Stimulated activated CD4-positive, alpha-beta T cell treated with anti-CD3 and anti-CD28 coated beads, TNF-alpha, amount 100 ng/mL, for 1 hour (primary cell): ENCODE measurements around the gene FIZ1.
"Not testable (repeated sequence)": the region's sequence is repeated elsewhere in the genome, so short reads cannot be mapped to it uniquely, and the experiment has no call there.

Experiments used
- DNase-seq, 3 donors: peaks; one replicate each; pipeline ENCODE4 v3.0.0-alpha.2; 2020; ENCODE audit warnings: low read depth in 3 of 3, low spot score in 1 of 3

Gene FIZ1

DNA sequence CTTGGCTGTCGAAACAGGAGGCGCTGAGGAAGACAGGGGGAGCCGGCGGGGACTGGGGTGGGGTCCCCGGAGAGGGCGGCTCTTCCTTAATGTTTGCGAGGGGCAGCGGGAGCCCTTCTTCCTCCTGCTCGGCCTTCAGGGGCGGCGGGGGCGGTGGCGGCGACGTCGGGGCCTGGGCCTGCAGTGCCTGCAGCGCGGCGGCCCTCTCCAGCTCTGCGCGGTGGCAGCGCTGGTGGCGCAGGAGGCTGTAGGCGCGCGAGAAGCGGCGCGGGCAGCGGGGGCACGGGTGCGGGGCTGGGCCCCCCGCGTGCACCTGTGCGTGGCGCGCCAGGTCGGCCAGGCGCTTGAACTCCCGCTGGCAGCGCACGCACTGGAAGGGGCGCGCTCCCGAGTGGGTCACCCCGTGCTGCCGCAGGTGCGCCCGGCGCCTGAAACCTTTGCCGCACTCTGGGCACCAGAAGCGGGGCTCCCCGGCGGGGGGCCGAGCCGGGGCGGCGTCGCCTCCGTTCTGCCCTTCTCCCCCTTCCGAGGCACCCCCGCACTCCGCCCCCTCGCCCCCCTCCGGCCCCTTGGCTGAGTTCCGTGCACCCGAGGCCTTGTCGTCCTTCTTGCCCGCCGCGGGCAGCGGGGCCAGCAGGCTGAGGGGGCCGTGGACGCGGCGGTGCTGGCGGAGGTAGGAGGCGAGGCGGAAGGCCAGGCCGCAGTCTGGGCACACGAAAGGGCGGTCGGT, 21.1 kb downstream of the FIZ1 start:
- DNase-seq: no peak

GRCh38 chr19:55576746-55577145, 22.6 kb downstream of the FIZ1 start:
- no peak for DNase-seq

DNA sequence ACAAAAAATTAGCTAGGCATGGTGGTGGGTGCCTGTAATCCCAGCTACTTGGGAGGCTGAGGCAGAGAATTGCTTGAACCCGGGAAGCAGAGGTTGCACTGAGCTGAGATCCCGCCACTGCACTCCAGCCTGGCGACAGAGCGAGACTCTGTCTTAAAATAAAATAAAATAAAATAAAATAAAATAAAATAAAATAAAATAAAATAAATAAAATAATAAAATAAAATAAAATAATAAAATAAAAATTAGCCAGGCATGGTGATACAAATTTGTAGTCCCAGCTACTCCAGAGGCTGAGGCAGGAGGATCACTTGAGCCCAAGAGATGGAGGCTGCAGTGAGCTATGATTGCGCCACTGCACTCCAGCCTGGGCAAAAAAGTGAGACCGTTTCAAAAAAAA, 25.4 kb downstream of the FIZ1 start:
- not testable (repeated sequence) for DNase-seq

- not testable (repeated sequence) for DNase-seq
Observed at GRCh38 chr19:55569477-55569876, 29.8 kb downstream of the FIZ1 start.

DNA sequence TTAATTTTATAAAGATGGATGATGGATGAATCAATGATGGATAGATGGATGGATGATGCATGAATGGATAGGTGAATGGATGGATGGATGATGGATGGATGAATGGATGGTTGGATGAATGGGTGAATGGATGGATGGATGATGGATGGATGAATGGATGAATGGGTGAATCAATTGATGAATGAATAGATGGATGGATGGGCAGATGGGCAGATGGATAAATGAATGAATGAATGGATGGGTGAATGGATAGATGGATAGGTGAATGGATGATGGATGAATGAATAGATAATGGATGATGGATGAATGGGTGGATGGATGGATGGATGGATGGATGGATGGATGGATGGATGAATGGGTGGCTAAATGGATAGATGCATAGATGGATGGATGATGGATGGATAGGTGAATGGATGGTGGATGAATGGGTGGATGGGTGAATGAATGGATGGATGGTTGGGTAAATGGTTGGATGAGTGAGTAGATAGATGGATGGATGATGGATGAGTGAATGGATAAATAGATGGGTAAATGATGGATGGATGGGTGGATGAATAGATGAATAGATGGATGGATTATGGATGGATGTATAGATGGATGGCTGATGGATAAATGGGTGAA, 31.5 kb downstream of the FIZ1 start:
- no peak for DNase-seq

DNA sequence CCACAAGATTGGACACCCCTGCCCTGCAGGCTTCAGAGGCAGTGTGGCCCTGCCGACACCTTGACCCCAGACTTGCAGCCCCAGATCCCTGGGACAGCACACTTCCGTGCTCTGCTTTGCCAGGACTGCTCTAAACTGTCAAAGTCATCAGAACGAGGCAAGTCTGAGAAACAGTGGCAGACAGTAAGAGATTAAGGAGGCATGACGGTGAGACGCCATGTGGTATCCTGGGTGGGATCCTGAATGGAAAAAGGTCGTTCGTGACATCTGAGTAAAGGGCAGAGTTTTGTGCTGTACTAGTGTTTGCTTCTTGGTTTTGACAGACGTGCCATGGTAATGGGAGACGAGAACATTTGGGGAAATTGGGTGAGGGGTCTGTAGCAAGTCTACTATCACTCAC, 32.5 kb downstream of the FIZ1 start:
- no peak for DNase-seq

DNA sequence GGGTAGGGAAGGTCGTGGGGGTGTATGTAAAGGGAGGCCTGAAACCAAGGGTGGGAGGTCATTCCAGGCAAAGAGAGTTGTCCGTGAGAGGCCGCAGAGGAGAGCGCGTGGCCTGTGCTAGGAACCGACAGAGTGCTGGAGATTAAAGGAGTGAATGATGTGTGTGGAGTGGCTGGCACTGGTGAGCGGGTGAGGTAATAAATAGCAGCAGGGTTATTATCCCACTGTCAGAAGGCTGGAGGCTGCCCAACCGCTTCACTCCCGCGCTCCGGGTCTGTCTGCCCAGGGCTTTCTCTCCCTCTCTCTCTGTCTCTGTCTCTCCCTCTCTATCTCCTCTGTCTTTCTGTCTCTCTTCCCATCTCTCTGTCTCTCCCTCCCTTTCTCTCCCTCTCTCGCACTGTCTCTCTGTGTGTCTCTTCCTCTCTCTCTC, 36.0 kb downstream of the FIZ1 start:
- no peak for DNase-seq

DNA sequence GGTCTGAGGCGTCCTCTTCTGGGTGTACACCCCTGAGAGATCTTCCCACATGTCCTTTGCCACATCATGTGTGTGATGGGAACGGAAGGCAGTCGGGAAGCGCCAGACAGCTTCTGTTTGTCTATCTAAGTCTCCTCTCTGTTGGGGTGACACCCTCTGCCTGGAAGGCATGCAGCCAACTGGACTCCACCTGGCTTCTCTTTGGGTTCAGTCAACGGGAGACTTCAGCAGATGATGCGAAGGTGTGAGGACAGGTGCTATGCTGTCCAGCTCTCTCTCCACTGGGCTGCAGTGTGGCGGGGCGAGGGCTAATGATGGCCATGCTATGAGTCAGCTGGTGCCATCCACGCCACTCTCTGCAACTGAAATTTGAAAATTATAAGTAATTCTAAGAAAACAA, 39.6 kb downstream of the FIZ1 start:
- DNase-seq: no peak

- no peak for DNase-seq
Observed at GRCh38 chr19:55554741-55555152, 44.6 kb downstream of the FIZ1 start.

DNA sequence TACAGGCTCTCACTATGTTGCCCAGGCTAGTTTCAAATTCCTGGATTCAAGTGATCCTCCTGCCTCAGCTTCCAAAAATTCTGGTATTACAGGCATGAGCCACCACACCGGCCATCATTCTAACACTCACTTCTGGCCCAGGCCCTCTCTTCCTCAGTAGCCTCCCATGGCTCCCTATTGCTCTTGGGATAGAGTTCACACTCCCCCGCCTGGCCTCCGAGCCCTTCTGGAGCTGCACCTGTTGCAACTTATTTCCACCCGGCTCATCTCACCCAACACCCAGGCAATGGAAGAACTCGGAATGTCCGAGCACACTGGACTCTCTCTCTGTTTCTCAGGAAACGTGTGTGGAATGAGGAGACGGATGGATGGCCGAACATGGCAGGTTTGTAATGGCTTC, 45.0 kb downstream of the FIZ1 start:
- no peak for DNase-seq

DNA sequence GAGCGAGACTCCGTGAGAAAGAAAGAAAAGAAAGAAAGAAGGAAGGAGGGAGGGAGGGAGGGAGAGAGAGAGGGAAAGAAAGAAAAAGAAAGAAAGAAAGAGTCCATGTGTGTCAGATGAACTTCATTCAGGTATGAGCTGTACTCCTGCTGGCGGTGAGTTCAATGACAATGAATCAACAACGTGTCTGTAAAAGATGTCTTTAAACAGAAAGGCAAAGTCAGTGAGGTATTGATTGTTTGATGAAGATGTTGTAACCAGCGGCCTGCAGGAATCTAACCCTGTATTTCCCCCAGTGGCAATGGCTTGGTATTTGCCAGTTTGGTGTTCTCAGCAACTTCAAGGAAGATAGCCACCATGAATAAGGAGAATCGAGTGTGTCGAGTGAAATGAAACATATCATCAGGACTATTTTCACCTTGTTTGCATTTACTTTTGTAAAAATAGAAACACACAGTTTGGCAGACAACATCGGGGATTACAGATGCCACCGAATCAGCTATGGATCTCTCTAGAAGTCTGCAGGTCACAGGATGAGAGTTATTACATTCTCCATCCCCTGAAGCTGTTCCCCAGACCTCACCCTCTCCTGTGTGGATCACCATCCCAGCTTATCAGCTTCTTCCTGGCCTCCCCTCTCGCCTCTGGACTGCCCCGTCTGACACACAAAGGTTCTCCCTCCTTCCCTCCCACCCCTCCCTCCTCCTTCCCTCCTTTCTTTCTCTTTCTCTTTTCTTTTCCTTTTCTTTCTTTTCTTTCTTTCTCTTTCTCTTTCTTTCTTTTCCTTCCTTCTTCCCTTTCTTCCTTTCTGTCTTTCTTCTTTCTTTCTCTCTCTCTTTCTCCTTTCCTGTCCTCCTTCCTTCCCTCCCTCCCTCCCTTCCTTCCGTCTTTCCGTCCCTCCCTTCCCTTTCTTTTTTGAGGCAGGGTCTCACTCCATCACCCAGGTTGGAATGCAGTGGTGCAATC, 45.8 kb downstream of the FIZ1 start:
- DNase-seq: no peak

GRCh38 chr19:55552620-55553019, 46.7 kb downstream of the FIZ1 start:
- DNase-seq: no peak

GRCh38 chr19:55552206-55552605, 47.1 kb downstream of the FIZ1 start:
- DNase-seq: no peak

- DNase-seq: no peak
Observed at GRCh38 chr19:55550321-55550650, 49.0 kb downstream of the FIZ1 start.

- DNase-seq: no peak
Observed at GRCh38 chr19:55549500-55550320, 49.6 kb downstream of the FIZ1 start.

DNA sequence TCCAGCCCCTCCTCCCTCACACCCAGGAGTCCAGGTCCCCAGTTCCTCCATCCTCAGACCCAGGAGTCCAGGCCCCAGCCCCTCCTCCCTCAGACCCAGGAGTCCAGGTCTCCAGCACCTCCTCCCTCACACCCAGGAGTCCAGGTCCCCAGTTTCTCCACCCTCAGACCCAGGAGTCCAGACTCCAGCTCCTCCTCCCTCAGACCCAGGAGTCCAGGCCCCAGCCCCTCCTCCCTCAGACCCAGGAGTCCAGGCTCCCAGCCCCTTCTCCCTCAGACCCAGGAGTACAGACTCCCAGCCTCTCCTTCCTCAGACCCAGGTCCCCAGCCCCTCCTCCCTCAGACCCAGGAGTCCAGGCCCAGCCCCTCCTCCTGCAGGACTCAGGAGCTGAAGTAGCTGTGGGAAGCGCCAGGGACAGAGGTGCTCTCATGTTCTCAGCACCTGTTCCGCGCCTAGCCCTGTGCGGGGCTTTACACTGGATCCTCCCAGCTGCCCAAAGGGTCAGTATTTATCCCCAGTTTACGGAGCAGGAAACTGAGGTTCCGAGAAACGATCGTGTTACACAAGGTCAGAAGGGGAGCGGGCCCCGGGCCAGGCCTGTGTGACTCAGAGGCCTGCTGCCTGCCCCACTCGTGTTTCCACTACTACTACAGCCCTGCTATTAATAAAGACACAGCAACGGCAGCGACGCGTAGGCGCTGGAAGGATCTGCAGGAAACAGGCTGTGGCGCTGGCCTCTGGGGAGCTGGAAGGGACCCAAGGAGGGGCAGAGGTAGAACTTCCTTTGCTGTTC, 52.3 kb downstream of the FIZ1 start:
- DNase-seq: no peak

DNA sequence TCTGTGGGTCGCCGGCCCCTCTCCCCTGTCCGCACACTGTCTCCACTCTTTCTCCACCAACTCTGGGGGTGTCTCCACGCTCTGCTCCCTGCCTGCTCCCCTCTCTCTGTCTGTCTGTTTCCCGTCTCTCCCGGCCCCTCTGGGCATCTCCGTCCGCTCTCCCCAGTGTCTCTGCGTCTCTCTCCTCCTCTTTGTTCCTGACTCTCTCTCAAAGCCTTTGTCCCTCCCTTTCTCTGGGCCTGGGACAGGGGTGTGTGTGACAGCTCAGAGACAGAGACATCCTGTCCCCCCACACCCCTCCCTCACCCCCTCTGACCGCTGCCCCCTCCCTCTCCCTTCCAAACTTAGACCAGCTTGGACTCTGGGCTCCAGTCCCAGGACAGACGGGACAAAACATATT, 53.3 kb downstream of the FIZ1 start:
- DNase-seq: no peak

DNA sequence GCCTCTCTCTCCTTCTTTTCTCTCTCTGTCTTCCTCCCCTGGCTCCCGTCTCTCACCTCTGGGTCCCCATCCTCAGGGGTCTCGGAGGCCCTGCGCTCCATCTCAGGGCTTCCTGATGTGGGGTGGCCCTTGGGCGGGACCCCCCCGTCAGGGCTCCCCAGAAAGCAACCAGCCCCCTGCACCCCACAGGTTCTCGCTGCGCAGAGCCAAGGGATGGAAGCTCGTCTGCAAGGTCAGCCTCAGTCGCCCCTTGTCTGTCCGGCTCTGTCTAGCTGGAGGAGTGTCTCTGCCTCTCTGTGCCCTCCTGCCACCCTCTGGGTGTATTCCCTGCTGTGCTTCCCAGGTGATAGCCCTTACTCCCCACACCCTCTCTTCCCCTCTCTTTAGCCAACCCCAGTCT, 53.9 kb downstream of the FIZ1 start, which contains the start of gene SBK3:
Gene SBK3, minus strand, starts transcription at position 101 of the 400 bp plus-strand sequence. Its CDS starts 0 bp downstream, at position 101.
- no peak for DNase-seq

DNA sequence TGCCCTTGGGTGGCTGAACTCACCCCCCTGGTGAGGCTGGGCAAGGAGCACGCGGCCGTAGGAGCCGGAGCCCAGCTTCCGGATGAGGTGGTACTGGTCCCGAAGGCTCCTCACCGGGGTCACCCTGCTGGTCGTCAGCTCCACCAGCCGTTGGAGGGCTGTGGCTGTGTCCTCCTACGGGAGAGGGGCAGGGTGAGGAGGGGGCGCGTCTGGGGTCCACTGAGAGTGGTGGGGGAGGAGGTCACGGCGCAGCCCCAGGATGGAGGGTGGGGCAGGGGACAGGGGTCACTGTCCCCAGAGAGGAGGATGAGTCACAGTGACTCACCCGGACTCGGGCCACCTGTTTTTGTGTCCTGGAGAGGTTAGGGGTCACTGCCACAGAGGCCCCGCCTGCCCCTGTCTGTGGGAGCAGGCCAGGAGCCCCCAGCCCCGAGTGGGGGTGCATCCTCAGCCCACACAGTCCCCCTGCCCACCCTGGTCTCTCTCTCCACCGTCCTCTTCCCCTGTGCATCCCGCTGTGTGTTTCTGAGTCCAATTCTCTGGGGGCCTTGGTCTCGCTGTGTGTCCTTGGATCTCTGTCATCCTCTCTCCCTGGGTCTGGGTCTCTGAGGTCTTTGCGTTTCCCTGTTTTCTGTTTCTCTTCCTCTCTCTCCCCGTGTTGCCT, 54.4 kb downstream of the FIZ1 start:
- no peak for DNase-seq

DNA sequence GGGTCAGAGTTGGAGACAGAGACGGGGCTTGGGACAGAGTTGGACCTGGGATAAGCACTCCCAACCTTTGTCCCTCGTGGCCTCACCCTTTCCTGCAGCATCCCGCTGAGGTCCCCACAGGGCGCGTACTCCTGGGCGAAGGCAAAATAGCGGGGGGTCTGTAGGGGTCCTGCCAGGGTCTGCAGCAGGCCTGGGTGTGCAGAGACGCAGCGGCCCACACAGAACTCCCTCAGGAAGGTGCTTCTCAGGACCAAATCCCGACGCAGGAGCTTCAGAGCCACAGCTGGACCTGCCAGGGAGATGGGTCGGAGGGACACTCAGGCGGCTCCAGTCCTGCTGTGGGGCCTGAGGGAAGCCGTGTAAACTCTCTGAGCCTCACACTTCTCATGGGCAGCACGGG, 55.3 kb downstream of the FIZ1 start:
- DNase-seq: no peak
